SK-N-MC (cell line): ENCODE results near the gene KXD1.
"Not testable (repeated sequence)": the region's sequence is repeated elsewhere in the genome, so short reads cannot be mapped to it uniquely, and the experiment has no call there.

Experiments used
- EZH2 ChIP-seq: fragments of 200-600 bp; sonication (generic); IDR thresholded peaks from one replicate; pipeline ENCODE4 v1.6.1; 2017; ENCODE audit warnings: antibody characterized with exemption
- FOXP2 ChIP-seq: optimal IDR thresholded peaks from 2 replicates; pipeline ENCODE3; 2011; ENCODE audit warnings: mild to moderate bottlenecking, moderate library complexity; ENCODE audit not compliant: insufficient read depth; ENCODE audit errors: extremely low read length, control extremely low read depth
- POLR2AphosphoS5 ChIP-seq: IDR thresholded peaks from 2 replicates; pipeline ENCODE4 v1.6.1; 2012; ENCODE audit warnings: mild to moderate bottlenecking, low read depth, low read length, borderline replicate concordance

DNA sequence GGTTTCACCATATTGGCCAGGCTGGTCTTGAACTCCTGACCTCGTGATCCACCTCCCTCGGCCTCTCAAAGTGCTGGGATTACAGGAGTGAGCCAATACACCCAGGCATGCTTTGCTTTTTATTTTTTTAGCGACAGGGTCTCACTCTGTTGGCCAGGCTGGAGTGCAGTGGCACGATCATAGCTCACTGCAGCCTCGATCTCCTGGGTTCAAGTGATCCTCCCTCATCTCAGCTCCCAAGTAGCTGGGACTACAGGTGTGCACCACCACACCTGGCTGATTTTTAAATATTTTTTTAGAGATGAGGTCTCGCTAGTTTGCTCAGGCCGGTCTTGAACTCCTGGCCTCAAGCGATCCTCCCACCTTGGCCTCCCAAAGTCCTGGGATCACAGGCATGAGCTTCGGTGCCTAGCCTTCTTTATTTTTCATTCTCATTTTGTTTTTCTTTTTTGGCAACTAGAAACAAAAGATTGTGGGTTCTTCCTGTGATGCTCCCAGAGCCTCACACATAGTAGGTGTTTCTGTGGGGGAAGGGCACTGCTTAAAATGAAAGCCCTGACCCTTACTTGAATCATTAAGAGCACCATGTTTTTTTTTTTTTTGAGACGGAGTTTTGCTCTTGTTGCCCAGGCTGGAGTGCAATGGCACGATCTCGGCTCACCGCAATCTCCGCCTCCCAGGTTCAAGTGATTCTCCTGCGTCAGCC, 43.2 kb downstream of the KXD1 start:
- not testable (repeated sequence) for TF ChIP-seq EZH2, POLR2AphosphoS5, FOXP2
